K562 (cell line): Measurements from ENCODE around the gene PRSS50.

Experiments used
- CTCF ChIP-seq, 3 experiments: IDR thresholded peaks in 2 of 3; conservative IDR thresholded peaks in 1 of 3; 2 replicates each; pipeline ENCODE4 v1.5.1; 2011 to 2012; ENCODE audit warnings: low read length in 3 of 3, mild to moderate bottlenecking in 3 of 3, control low read depth in 2 of 3, improper control_type of control experiment in 1 of 3, inconsistent platforms in 1 of 3, low read depth in 1 of 3, mixed read lengths in 1 of 3, moderate library complexity in 1 of 3; ENCODE audit not compliant: insufficient read depth in 2 of 3
- E4F1 ChIP-seq: fragments of 250-450 bp; sonication (Bioruptor Pico); IDR thresholded peaks from 2 replicates; pipeline ENCODE4 v1.5.0; 2021; ENCODE audit warnings: mild to moderate bottlenecking, borderline replicate concordance
- HDAC2 ChIP-seq: fragments of 450-650 bp; IDR thresholded peaks from 2 replicates; pipeline ENCODE4 v1.6.1; 2016; ENCODE audit warnings: mild to moderate bottlenecking
- MYC ChIP-seq, 2 experiments: fragments of 250-450 bp in 1 of 2; sonication (Bioruptor Pico) in 1 of 2; IDR thresholded peaks; 2 replicates each; pipeline versions ENCODE4 v1.5.1 to v1.6.1; 2012 to 2021; ENCODE audit warnings: low read depth in 2 of 2, borderline replicate concordance in 1 of 2, improper control_type of control experiment in 1 of 2, low read length in 1 of 2, mild to moderate bottlenecking in 1 of 2, moderate library complexity in 1 of 2
- POLR2A ChIP-seq: fragments of 450-650 bp; conservative IDR thresholded peaks from 2 replicates; pipeline ENCODE4 v1.6.1; 2016
- RCOR1 ChIP-seq, 2 experiments: IDR thresholded peaks; 2 replicates each; pipeline ENCODE4 v1.6.1; 2012; ENCODE audit warnings: low read depth in 2 of 2, low read length in 2 of 2, borderline replicate concordance in 1 of 2, improper control_type of control experiment in 1 of 2
- TAL1 ChIP-seq: fragments of 450-650 bp; IDR thresholded peaks from 2 replicates; pipeline ENCODE4 v1.6.1; 2016; ENCODE audit warnings: mild to moderate bottlenecking
- ZBTB40 ChIP-seq, 2 experiments: fragments of 450-650 bp in 1 of 2; sonication (generic) in 1 of 2; formaldehyde crosslinking in 1 of 2; IDR thresholded peaks; 2 replicates each; pipeline versions ENCODE4 v1.7.1 to v1.9.0; 2016 to 2022; ENCODE audit warnings: inconsistent platforms in 1 of 2, mild to moderate bottlenecking in 1 of 2, missing genetic modification reagents in 1 of 2
- ZNF282 ChIP-seq: sonication (generic); formaldehyde crosslinking; IDR thresholded peaks from 2 replicates; pipeline ENCODE4 v1.8.1; 2023; ENCODE audit warnings: missing genetic modification reagents
- ZNF695 ChIP-seq: fragments of 450-650 bp; formaldehyde crosslinking; IDR thresholded peaks from 2 replicates; pipeline ENCODE4 v1.4.0; 2020; ENCODE audit warnings: mild to moderate bottlenecking, moderate library complexity
- ZZZ3 ChIP-seq: fragments of 450-650 bp; IDR thresholded peaks from 2 replicates; pipeline ENCODE4 v1.6.1; 2016; ENCODE audit warnings: antibody characterized with exemption, mild to moderate bottlenecking, moderate library complexity
- TF ChIP-seq, protein P1 (sequence below): fragments of 250-450 bp; sonication (Bioruptor Pico); IDR thresholded peaks from 2 replicates; pipeline ENCODE4 v1.9.0; 2021; ENCODE audit warnings: mild to moderate bottlenecking

DNA sequence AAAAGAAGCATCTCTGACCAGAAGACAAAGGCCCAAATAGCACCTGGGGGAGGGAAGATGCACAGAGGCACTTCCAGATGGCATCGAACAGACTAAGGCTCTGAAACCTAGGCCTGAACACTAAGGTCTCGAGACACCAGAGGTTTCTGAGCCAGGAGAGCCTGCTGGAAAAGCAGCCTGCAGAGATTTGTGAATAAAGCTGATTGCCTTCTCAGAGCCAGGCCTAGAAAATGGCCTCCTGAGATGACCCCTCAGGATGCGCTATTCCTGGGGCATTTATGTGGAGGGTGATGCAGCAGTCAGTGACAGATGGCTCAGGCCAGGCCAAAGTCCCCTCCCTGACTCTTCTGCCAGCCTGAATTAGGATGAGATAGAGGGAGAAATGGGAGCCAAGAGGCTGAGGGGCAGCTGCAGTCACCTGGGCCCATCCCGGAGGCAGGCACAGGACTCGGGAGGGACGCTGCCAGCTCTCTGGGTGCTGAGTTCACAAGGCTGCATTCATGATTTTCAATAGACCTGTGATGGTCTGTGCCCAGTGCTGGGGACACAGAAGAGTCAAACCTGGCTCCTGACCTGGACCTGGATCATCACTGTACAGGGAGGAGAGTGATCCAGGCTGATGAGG is 6.9 kb downstream of the PRSS50 start:
- TF ChIP-seq POLR2A = no peak
- TF ChIP-seq ZZZ3 = no peak
- no peak for TF ChIP-seq HDAC2
- no peak for TF ChIP-seq RCOR1 (IDR thresholded peaks at IDR 0.05; ENCODE audit: borderline replicate concordance in 1 of 2, low read depth in 2 of 2, low read length in 2 of 2)
- TF ChIP-seq E4F1 (CRISPR knock-in tag) = no peak
- TF ChIP-seq ZNF695 (CRISPR knock-in tag) = no peak
- no peak for TF ChIP-seq ZBTB40 (IDR thresholded peaks at IDR 0.05)
- TF ChIP-seq ZBTB40 (CRISPR knock-in tag; IDR thresholded peaks at IDR 0.05) = no peak
- TF ChIP-seq, protein P1, sequence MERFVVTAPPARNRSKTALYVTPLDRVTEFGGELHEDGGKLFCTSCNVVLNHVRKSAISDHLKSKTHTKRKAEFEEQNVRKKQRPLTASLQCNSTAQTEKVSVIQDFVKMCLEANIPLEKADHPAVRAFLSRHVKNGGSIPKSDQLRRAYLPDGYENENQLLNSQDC (CRISPR knock-in tag) = no peak
- no peak for TF ChIP-seq TAL1
- TF ChIP-seq MYC (IDR thresholded peaks at IDR 0.05; ENCODE audit: low read depth, low read length) = no peak
- no peak for TF ChIP-seq MYC (CRISPR knock-in tag; IDR thresholded peaks at IDR 0.05; ENCODE audit: borderline replicate concordance, low read depth)
- no peak for TF ChIP-seq CTCF (IDR thresholded peaks at IDR 0.05 in 2 of 3, conservative IDR thresholded peaks at IDR 0.05 in 1 of 3; ENCODE audit: insufficient read depth in 2 of 3, low read depth in 1 of 3, low read length in 3 of 3)
- no peak for TF ChIP-seq ZNF282 (CRISPR knock-in tag)
